GM20431 (cell line): Measurements from ENCODE around the gene FAM163A.
"Not testable (repeated sequence)": the region's sequence is repeated elsewhere in the genome, so short reads cannot be mapped to it uniquely, and the experiment has no call there.

Source experiments
- in situ Hi-C: fragments of 300-500 bp; cut with MseI, MboI; formaldehyde crosslinking; loops from one replicate; pipeline ENCODE4 v1.15.0; 2020; ENCODE audit warnings: low sequenced_read_pairs; ENCODE audit not compliant: unreplicated experiment

FAM163A gene

GRCh38 chr1:179785728-179786127 lies 42.6 kb downstream of the FAM163A start:
- in situ Hi-C loops: no loop called here

GRCh38 chr1:179786815-179787685 lies 44.0 kb downstream of the FAM163A start:
- in situ Hi-C loops: no loop called here

- in situ Hi-C loops: no loop called here
Measured at GRCh38 chr1:179788259-179788658, 45.2 kb downstream of the FAM163A start.

GRCh38 chr1:179793281-179793680 lies 50.2 kb downstream of the FAM163A start:
- in situ Hi-C loops: no loop called here

- in situ Hi-C loops: no loop called here
Measured at GRCh38 chr1:179794146-179794545, 51.1 kb downstream of the FAM163A start.

GRCh38 chr1:179794669-179795068 lies 51.6 kb downstream of the FAM163A start:
- in situ Hi-C loops: no loop called here

- in situ Hi-C loops: no loop called here
Measured at GRCh38 chr1:179798213-179798863, 55.2 kb downstream of the FAM163A start.

GRCh38 chr1:179798864-179799516 lies 55.9 kb downstream of the FAM163A start:
- in situ Hi-C loops: no loop called here

GRCh38 chr1:179800481-179800880 lies 57.4 kb downstream of the FAM163A start:
- in situ Hi-C loops: no loop called here

GRCh38 chr1:179803104-179803503 lies 60.0 kb downstream of the FAM163A start:
- in situ Hi-C loops: no loop called here

- in situ Hi-C loops: no loop called here
Measured at GRCh38 chr1:179803918-179804317, 60.8 kb downstream of the FAM163A start.

- in situ Hi-C loops: not testable (repeated sequence)
Measured at GRCh38 chr1:179804417-179804816, 61.3 kb downstream of the FAM163A start.

GRCh38 chr1:179805291-179806195 lies 62.5 kb downstream of the FAM163A start:
- in situ Hi-C loops: no loop called here

GRCh38 chr1:179806333-179806732 lies 63.2 kb downstream of the FAM163A start:
- in situ Hi-C loops: no loop called here

- in situ Hi-C loops: no loop called here
Measured at GRCh38 chr1:179807291-179807690, 64.2 kb downstream of the FAM163A start.

GRCh38 chr1:179807691-179808485 lies 64.8 kb downstream of the FAM163A start:
- in situ Hi-C loops: no loop called here

- in situ Hi-C loops: no loop called here
Measured at GRCh38 chr1:179808503-179808902, 65.4 kb downstream of the FAM163A start.

GRCh38 chr1:179809506-179810366 lies 66.6 kb downstream of the FAM163A start:
- in situ Hi-C loops: loop anchor here (5.0 kb wide), 1 partner anchor 102 kb away; no protein-coding TSS in a partner anchor
